Liver (tissue), 9 donors: Measurements from ENCODE around the gene HOXB3. TPM values are rescaled to one million over a fixed set of nuclear protein-coding genes. Genes with fewer than 3 reads are reported as not detected.

Source experiments
- DNase-seq: peaks from one replicate; pipeline ENCODE4 v3.0.0-alpha.2; 2017; ENCODE audit warnings: low spot score
- H3K27ac ChIP-seq, 2 donors: one replicate each; pipeline ENCODE4 v1.7.0; 2013; ENCODE audit warnings: inconsistent platforms in 2 of 2, low read length in 2 of 2, control low read depth in 1 of 2, low read depth in 1 of 2, mild to moderate bottlenecking in 1 of 2
- H3K27me3 ChIP-seq, 4 donors: one replicate each; pipeline versions ENCODE4 v1.6.1 to v1.7.0; 2013; ENCODE audit warnings: low read length in 3 of 4, inconsistent platforms in 1 of 4, mild to moderate bottlenecking in 1 of 4, moderate library complexity in 1 of 4; ENCODE audit not compliant: control insufficient read depth in 4 of 4, insufficient read depth in 4 of 4
- H3K36me3 ChIP-seq, 4 donors: one replicate each; pipeline versions ENCODE4 v1.6.1 to v1.7.0; 2013; ENCODE audit warnings: low read length in 3 of 4, mild to moderate bottlenecking in 3 of 4, low read depth in 1 of 4, moderate library complexity in 1 of 4; ENCODE audit not compliant: control insufficient read depth in 4 of 4, insufficient read depth in 3 of 4
- H3K4me1 ChIP-seq, 4 donors: one replicate each; pipeline versions ENCODE4 v1.6.1 to v1.7.0; 2013; ENCODE audit warnings: low read length in 3 of 4, mild to moderate bottlenecking in 3 of 4, moderate library complexity in 1 of 4; ENCODE audit not compliant: control insufficient read depth in 4 of 4, insufficient read depth in 4 of 4
- H3K4me3 ChIP-seq, 3 donors: one replicate each; pipeline versions ENCODE4 v1.6.1 to v1.7.0; 2013; ENCODE audit warnings: low read length in 3 of 3, control low read depth in 1 of 3, low read depth in 1 of 3, mild to moderate bottlenecking in 1 of 3
- H3K9ac ChIP-seq, 2 donors: one replicate each; pipeline ENCODE4 v1.7.0; 2013; ENCODE audit warnings: low read length in 2 of 2, mild to moderate bottlenecking in 2 of 2, moderate library complexity in 2 of 2, control low read depth in 1 of 2, low read depth in 1 of 2
- H3K9me3 ChIP-seq, 4 donors: one replicate each; pipeline versions ENCODE4 v1.6.1 to v1.7.0; 2013; ENCODE audit warnings: low read length in 3 of 4; ENCODE audit not compliant: control insufficient read depth in 4 of 4
- EGR1 ChIP-seq, 2 donors: IDR thresholded peaks; 2 replicates each; pipeline ENCODE4 v1.6.1; 2016 to 2018; ENCODE audit warnings: antibody characterized with exemption in 2 of 2, low read depth in 2 of 2
- FOXA1 ChIP-seq: IDR thresholded peaks from 2 replicates; pipeline ENCODE4 v1.6.1; 2016; ENCODE audit warnings: antibody characterized with exemption
- HNF4A ChIP-seq, 2 donors: conservative IDR thresholded peaks; 2 replicates each; pipeline ENCODE4 v1.6.1; 2016; ENCODE audit warnings: antibody characterized with exemption in 2 of 2, mild to moderate bottlenecking in 2 of 2
- HNF4G ChIP-seq: IDR thresholded peaks from 2 replicates; pipeline ENCODE4 v1.6.1; 2016; ENCODE audit warnings: antibody characterized with exemption
- JUND ChIP-seq, 2 donors: IDR thresholded peaks; 2 replicates each; pipeline ENCODE4 v1.6.1; 2016; ENCODE audit warnings: antibody characterized with exemption in 2 of 2
- NR2F2 ChIP-seq: IDR thresholded peaks from 2 replicates; pipeline ENCODE4 v1.6.1; 2016; ENCODE audit warnings: antibody characterized with exemption
- RAD21 ChIP-seq, 2 donors: IDR thresholded peaks; 2 replicates each; pipeline ENCODE4 v1.6.1; 2016; ENCODE audit warnings: antibody characterized with exemption in 2 of 2, mild to moderate bottlenecking in 2 of 2
- SP1 ChIP-seq: IDR thresholded peaks from 2 replicates; pipeline ENCODE4 v1.6.1; 2018; ENCODE audit warnings: antibody characterized with exemption, mild to moderate bottlenecking
- TAF1 ChIP-seq: conservative IDR thresholded peaks from 2 replicates; pipeline ENCODE4 v1.6.1; 2016; ENCODE audit warnings: antibody characterized with exemption, mild to moderate bottlenecking
- WGBS: extraction: QIAGEN DNeasy Blood & Tissue Kit; methylation state at CpG from one replicate; pipeline ENCODE4 v1.1.7; 2013; 5-methylcytosine and 5-hydroxymethylcytosine counted together
- polyA plus RNA-seq, 2 donors: library from polyadenylated mRNA; stranded (reverse) in 1 of 2; unstranded in 1 of 2; fragments of 200-250 nt in 1 of 2; fragments of >200 nt in 1 of 2; fragmentation: Nextera tagmentation in 1 of 2; extraction: Ambion mirVana in 1 of 2; gene quantifications; one replicate each; pipeline versions ENCODE4 v1.2.1 to v1.2.3, GENCODE V29; 2013 to 2015
- total RNA-seq, 2 donors: library from RNA; depleted of rRNA; stranded (reverse); fragments of >200 nt; gene quantifications; one replicate each; pipeline ENCODE4 v1.2.3, GENCODE V29; 2014
- TF ChIP-seq, protein P1 (sequence below): IDR thresholded peaks from 2 replicates; pipeline ENCODE4 v1.6.1; 2016; ENCODE audit warnings: antibody characterized with exemption
- TF ChIP-seq, protein P2 (sequence below): IDR thresholded peaks from 2 replicates; pipeline ENCODE4 v1.6.1; 2016; ENCODE audit warnings: antibody characterized with exemption
- TF ChIP-seq, protein P3 (sequence below): IDR thresholded peaks from 2 replicates; pipeline ENCODE4 v1.6.1; 2016; ENCODE audit warnings: antibody characterized with exemption, mild to moderate bottlenecking
- TF ChIP-seq, protein P4 (sequence below): fragments of 150-350 bp; IDR thresholded peaks from 2 replicates; pipeline ENCODE4 v1.5.1; 2017; ENCODE audit warnings: improper control_type of control experiment, low read depth, low read length; ENCODE audit not compliant: missing input control
- donor health status: healthy.
- donor health status: healthy.
- donor health status: healthy.
- donor health status: healthy.
- donor health status: healthy.

HOXB3 gene
- total and polyA plus RNA-seq, 4 donors, result 0.75 to 2.2 (median 1.2) TPM

DNA sequence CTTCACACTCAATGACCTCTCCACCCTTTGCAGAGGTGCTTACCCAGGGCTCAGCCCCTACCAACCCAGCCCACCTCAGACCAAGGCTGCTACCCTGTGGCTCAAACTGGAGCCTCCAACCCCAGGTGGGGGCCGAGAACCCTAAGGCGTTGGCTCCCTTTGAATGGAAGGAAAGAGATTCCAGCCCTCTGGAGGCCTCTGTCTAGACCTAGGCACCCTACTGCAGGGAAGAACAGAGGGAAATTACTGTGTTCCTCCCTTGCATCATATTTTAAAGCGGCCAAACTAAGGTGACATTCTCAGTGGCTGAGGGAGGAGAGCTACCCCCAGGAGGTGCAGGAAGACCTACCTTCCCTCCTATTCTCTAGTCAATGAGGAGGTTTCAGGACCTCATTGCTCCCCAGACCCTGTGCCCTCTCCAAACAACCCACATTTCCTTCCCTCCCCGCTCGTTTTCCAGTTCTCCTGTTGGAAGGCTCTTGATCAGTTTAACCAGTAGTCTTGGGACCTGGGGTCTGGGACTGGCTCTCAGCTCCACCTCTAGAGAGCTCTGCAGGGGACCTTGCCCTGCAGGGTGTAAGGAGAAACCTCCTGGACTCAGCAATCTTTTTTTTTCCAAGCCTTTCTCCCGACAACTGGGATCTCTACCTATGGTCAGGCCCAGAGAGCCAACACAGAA, 30.6 kb upstream of the HOXB3 start:
- TF ChIP-seq, protein P1, sequence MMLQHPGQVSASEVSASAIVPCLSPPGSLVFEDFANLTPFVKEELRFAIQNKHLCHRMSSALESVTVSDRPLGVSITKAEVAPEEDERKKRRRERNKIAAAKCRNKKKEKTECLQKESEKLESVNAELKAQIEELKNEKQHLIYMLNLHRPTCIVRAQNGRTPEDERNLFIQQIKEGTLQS, result no peak
- TF ChIP-seq HNF4G (no peak), SP1 (no peak), RAD21 (IDR thresholded peaks at IDR 0.05) (no peak), NR2F2 (no peak), FOXA1 (no peak), TAF1 (no peak), EGR1 (IDR thresholded peaks at IDR 0.05; ENCODE audit: low read depth in 2 of 2) (no peak), HNF4A (conservative IDR thresholded peaks at IDR 0.05) (no peak), JUND (IDR thresholded peaks at IDR 0.05) (no peak)
- TF ChIP-seq, protein P2, sequence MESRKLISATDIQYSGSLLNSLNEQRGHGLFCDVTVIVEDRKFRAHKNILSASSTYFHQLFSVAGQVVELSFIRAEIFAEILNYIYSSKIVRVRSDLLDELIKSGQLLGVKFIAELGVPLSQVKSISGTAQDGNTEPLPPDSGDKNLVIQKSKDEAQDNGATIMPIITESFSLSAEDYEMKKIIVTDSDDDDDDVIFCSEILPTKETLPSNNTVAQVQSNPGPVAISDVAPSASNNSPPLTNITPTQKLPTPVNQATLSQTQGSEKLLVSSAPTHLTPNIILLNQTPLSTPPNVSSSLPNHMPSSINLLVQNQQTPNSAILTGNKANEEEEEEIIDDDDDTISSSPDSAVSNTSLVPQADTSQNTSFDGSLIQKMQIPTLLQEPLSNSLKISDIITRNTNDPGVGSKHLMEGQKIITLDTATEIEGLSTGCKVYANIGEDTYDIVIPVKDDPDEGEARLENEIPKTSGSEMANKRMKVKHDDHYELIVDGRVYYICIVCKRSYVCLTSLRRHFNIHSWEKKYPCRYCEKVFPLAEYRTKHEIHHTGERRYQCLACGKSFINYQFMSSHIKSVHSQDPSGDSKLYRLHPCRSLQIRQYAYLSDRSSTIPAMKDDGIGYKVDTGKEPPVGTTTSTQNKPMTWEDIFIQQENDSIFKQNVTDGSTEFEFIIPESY, result no peak
- TF ChIP-seq, protein P3, sequence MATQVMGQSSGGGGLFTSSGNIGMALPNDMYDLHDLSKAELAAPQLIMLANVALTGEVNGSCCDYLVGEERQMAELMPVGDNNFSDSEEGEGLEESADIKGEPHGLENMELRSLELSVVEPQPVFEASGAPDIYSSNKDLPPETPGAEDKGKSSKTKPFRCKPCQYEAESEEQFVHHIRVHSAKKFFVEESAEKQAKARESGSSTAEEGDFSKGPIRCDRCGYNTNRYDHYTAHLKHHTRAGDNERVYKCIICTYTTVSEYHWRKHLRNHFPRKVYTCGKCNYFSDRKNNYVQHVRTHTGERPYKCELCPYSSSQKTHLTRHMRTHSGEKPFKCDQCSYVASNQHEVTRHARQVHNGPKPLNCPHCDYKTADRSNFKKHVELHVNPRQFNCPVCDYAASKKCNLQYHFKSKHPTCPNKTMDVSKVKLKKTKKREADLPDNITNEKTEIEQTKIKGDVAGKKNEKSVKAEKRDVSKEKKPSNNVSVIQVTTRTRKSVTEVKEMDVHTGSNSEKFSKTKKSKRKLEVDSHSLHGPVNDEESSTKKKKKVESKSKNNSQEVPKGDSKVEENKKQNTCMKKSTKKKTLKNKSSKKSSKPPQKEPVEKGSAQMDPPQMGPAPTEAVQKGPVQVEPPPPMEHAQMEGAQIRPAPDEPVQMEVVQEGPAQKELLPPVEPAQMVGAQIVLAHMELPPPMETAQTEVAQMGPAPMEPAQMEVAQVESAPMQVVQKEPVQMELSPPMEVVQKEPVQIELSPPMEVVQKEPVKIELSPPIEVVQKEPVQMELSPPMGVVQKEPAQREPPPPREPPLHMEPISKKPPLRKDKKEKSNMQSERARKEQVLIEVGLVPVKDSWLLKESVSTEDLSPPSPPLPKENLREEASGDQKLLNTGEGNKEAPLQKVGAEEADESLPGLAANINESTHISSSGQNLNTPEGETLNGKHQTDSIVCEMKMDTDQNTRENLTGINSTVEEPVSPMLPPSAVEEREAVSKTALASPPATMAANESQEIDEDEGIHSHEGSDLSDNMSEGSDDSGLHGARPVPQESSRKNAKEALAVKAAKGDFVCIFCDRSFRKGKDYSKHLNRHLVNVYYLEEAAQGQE, result no peak
- TF ChIP-seq, protein P4, sequence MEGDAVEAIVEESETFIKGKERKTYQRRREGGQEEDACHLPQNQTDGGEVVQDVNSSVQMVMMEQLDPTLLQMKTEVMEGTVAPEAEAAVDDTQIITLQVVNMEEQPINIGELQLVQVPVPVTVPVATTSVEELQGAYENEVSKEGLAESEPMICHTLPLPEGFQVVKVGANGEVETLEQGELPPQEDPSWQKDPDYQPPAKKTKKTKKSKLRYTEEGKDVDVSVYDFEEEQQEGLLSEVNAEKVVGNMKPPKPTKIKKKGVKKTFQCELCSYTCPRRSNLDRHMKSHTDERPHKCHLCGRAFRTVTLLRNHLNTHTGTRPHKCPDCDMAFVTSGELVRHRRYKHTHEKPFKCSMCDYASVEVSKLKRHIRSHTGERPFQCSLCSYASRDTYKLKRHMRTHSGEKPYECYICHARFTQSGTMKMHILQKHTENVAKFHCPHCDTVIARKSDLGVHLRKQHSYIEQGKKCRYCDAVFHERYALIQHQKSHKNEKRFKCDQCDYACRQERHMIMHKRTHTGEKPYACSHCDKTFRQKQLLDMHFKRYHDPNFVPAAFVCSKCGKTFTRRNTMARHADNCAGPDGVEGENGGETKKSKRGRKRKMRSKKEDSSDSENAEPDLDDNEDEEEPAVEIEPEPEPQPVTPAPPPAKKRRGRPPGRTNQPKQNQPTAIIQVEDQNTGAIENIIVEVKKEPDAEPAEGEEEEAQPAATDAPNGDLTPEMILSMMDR, result no peak
- 21% methylated on average over 6 of the region's 6 CpGs for WGBS
- no peak overlapping the region for H3K9ac ChIP-seq
- no peaks in the 10 kb centered on the region for H3K9me3 ChIP-seq
- no peak for DNase-seq
- H3K4me1 ChIP-seq, result peaks cover under 1 to 15% (median 9%) of the 10 kb centered on the region in 4 donors
- H3K36me3 ChIP-seq, result no peaks in the 10 kb centered on the region
- no peak overlapping the region for H3K4me3 ChIP-seq
- H3K27me3 ChIP-seq, result peaks cover 0 to 52% (median 37%) of the 10 kb centered on the region in 4 donors
- H3K27ac ChIP-seq, result no peak overlapping the region

DNA sequence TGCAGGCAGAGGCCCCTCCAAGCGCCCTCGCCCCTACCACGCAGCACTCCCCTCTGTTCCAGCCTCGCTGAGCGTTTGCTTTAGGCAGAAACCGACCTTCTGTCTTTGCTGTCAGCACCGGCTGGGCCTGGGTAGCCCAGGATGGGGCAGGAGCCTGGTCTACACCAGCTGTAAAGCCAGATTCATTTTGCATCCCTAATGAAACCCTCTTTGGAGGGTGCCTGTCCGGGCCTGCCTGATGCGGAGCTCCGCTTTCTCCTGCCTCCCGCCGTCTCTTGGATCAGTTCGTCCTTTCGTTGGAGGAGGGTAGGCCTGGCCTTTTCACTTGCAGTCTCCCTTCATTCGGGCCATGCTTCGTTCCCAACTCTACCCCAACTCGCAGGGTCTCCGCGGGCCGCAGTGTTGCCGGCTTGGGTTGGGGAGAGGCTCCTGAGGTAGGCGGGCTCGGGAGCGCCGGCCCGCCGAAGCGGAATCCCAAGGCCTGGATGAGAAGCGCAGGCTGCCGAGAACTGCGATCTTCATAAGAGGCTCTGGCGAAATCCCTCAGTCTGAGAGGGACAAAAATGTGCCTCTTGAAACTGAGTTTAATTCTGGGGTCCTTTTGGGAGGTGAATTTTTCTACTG, 29.9 kb upstream of the HOXB3 start:
- H3K27ac ChIP-seq, result no peak overlapping the region
- DNase-seq, result no peak
- H3K9ac ChIP-seq, result no peak overlapping the region
- TF ChIP-seq, protein P1, result no peak
- peaks cover 0 to 8% (median 2%) of the 10 kb centered on the region in 4 donors for H3K4me1 ChIP-seq
- WGBS, result 19% methylated on average over 32 of the region's 32 CpGs
- no peaks in the 10 kb centered on the region for H3K9me3 ChIP-seq
- H3K4me3 ChIP-seq, result no peak overlapping the region
- peaks cover 0 to 55% (median 38%) of the 10 kb centered on the region in 4 donors for H3K27me3 ChIP-seq
- H3K36me3 ChIP-seq, result no peaks in the 10 kb centered on the region
